LNCaP clone FGC (cell line): ENCODE data around the gene DTX1.
"Not testable (repeated sequence)": the region's sequence is repeated elsewhere in the genome, so short reads cannot be mapped to it uniquely, and the experiment has no call there.

Experiments
- DNase-seq: peaks from one replicate; pipeline ENCODE4 v3.0.0-alpha.2; 2011; ENCODE audit warnings: low read depth
- H3K4me3 ChIP-seq: 2 replicates; pipeline ENCODE4 v1.5.1; 2011; ENCODE audit warnings: mild to moderate bottlenecking, low read depth, low read length, control low read depth
- TF ChIP-seq, protein P1 (sequence below): IDR thresholded peaks from 2 replicates; pipeline ENCODE4 v1.5.1; 2012; ENCODE audit warnings: mild to moderate bottlenecking; ENCODE audit not compliant: control insufficient read depth, insufficient read depth; ENCODE audit errors: extremely low read depth

DTX1 gene

GRCh38 chr12:113136990-113137511 lies 80.5 kb downstream of the DTX1 start:
- TF ChIP-seq, protein P1, sequence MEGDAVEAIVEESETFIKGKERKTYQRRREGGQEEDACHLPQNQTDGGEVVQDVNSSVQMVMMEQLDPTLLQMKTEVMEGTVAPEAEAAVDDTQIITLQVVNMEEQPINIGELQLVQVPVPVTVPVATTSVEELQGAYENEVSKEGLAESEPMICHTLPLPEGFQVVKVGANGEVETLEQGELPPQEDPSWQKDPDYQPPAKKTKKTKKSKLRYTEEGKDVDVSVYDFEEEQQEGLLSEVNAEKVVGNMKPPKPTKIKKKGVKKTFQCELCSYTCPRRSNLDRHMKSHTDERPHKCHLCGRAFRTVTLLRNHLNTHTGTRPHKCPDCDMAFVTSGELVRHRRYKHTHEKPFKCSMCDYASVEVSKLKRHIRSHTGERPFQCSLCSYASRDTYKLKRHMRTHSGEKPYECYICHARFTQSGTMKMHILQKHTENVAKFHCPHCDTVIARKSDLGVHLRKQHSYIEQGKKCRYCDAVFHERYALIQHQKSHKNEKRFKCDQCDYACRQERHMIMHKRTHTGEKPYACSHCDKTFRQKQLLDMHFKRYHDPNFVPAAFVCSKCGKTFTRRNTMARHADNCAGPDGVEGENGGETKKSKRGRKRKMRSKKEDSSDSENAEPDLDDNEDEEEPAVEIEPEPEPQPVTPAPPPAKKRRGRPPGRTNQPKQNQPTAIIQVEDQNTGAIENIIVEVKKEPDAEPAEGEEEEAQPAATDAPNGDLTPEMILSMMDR = no peak
- H3K4me3 ChIP-seq = no peak overlapping the region
- DNase-seq = no peak

- DNase-seq = no peak
- H3K4me3 ChIP-seq = no peak overlapping the region
- TF ChIP-seq, protein P1 = no peak
Observed at GRCh38 chr12:113137861-113138783, 81.6 kb downstream of the DTX1 start.

DNA sequence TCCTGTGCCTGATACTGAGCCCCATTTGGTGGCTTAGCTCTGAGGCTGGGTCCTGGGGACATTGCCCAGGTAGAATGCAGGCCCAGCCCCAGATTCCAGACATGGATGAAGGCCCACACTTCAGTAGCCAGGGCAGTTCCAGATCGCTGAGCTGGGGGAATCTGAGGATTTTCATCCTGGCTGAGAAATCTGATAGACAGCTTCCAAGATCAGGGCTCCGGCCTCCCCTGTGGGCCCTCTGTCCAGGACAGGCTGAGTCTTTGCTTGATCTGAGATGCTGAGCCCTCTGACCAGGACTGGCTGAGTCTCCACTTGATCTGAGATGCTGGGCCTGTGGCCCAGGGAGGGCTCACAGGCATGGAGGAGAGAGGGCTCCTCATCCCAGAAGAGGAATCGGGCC lies 82.3 kb downstream of the DTX1 start:
- TF ChIP-seq, protein P1 = no peak
- DNase-seq = no peak
- no peak overlapping the region for H3K4me3 ChIP-seq

GRCh38 chr12:113140706-113141105 lies 84.2 kb downstream of the DTX1 start:
- TF ChIP-seq, protein P1 = no peak
- DNase-seq = no peak
- no peak overlapping the region for H3K4me3 ChIP-seq

- H3K4me3 ChIP-seq, DNase-seq: not testable (repeated sequence)
Observed at GRCh38 chr12:113141716-113142115, 85.2 kb downstream of the DTX1 start.

DNA sequence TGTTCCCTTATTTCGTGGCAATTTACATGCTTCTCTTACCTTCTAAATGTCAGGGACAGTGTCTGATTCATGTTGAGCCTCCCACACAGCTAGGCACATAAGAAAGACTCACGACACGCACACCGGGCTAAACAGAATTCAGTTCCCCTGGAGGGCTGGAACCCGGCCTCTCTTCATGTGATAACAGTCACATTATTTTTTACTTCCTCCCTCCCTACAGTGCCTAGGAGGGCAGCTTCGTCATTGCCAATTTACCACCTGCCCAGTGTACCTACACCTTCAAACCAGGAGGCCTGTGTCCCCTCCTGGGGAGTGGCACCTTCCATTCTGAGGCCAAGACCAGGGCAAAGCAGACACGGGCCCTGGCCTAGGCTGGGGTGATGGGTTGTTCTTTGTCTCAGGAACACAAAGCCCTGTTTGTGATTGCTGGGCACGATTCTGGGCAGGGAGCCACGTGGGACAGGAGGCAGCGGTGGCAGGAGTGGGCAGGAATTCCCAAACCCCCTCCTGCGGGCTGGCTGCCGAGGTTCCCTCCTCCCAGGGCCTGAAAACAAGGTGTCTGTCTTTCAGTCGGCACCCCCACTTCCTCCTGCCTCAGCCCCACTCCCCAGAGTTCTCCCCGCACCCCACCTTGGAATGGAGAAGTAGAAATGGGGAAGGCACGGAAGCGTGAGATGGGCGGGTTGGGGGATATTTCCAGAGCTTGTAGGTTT lies 85.8 kb downstream of the DTX1 start:
- H3K4me3 ChIP-seq = no peak overlapping the region
- DNase-seq = no peak
- TF ChIP-seq, protein P1 = no peak

DNA sequence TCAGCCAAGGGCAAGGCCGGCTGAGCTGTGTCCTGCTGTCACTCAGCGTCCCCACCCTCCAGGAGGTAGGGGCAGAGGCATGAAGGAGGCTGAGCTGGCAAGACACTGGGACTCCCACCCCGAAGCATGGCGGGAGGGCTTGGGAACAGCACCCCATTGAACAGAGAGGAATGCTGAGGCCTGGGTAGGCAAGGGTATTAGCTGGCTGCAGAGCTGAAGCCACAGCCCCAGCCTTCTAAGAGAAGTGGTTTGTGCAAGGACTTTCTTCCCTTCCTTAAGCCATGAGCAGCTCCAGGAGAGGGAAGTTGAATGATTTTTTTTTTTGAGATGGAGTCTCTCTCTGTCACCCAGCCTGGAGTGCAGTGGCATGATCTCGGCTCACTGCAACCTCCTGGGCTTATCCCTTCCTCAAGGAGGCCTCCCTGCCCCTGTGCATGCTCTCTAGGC lies 86.4 kb downstream of the DTX1 start:
- no peak for DNase-seq
- no peak overlapping the region for H3K4me3 ChIP-seq
- TF ChIP-seq, protein P1 = no peak
